ENCODE results near the gene GSTA1. TPM values are rescaled to one million over a fixed set of nuclear protein-coding genes. Genes with fewer than 3 reads are reported as not detected.
"Not testable (repeated sequence)": the region's sequence is repeated elsewhere in the genome, so short reads cannot be mapped to it uniquely, and the experiment has no call there.

The GSTA1 gene
- polyA plus RNA-seq, 3 donors: not detected

DNA sequence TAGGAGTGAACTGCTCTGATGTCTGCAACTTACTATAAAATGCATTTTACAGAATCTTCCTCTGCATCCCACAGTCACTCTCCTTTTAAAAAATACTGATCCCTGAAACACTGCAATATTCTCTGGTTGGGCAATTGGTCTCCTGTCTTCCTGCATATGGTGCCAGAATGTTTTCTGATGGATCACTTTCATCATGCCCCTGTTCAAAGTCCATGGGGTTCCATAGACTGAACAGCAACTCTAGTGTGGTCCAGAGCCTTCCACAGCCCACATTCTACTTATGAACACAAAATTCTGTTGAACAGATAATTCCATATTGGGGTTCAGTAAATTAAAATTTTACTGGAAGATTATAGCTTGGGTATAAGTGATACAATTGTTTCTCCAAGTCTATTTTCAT is 51.3 kb downstream of the GSTA1 start:
- Histone ChIP-seq H3K4me3 (replicated peaks in 1 of 3; ENCODE audit: low read depth in 2 of 3, low read length in 3 of 3) (no peak overlapping the region), H3K4me2 (replicated peaks; ENCODE audit: extremely low read depth, low read length, poor library complexity, severe bottlenecking) (no peak overlapping the region), H3K4me1 (ENCODE audit: control insufficient read depth in 1 of 2, insufficient read depth in 2 of 2, low read length in 2 of 2) (no peaks in the 10 kb centered on the region), H3K36me3 (replicated peaks in 1 of 2; ENCODE audit: control insufficient read depth in 1 of 2, insufficient read depth in 2 of 2, low read length in 2 of 2) (no peaks in the 10 kb centered on the region), H4K20me1 (ENCODE audit: insufficient read depth, low read length) (no peaks in the 10 kb centered on the region), H3K9ac (ENCODE audit: insufficient read depth, low read length, poor library complexity, severe bottlenecking) (no peak overlapping the region), H3K27ac (ENCODE audit: low read depth in 1 of 2, low read length in 2 of 2) (no peak overlapping the region), H2AFZ (ENCODE audit: insufficient read depth, low read depth, low read length, poor library complexity, severe bottlenecking) (no peak overlapping the region), H3K79me2 (ENCODE audit: insufficient read depth, low read length) (no peaks in the 10 kb centered on the region), H3K9me3 (replicated peaks in 1 of 2; ENCODE audit: control insufficient read depth in 1 of 2, insufficient read depth in 1 of 2, low read length in 2 of 2) (peaks cover 0 to 8% of the 10 kb centered on the region in 2 donors), H3K27me3 (ENCODE audit: control insufficient read depth in 2 of 2, insufficient read depth in 2 of 2, low read length in 2 of 2) (no peaks in the 10 kb centered on the region)
- Mint-ChIP-seq H3K9me3 (peaks cover 3 to 12% (median 9%) of the 10 kb centered on the region in 7 donors), H3K4me3 (no peak overlapping the region), H3K27ac (no peak overlapping the region), H3K36me3 (no peaks in the 10 kb centered on the region), H3K4me1 (no peaks in the 10 kb centered on the region), H3K27me3 (ENCODE audit: low read depth in 3 of 3) (peaks cover 2 to 7% (median 5%) of the 10 kb centered on the region in 3 donors)
- no peak for DNase-seq
- TF ChIP-seq, protein P1, sequence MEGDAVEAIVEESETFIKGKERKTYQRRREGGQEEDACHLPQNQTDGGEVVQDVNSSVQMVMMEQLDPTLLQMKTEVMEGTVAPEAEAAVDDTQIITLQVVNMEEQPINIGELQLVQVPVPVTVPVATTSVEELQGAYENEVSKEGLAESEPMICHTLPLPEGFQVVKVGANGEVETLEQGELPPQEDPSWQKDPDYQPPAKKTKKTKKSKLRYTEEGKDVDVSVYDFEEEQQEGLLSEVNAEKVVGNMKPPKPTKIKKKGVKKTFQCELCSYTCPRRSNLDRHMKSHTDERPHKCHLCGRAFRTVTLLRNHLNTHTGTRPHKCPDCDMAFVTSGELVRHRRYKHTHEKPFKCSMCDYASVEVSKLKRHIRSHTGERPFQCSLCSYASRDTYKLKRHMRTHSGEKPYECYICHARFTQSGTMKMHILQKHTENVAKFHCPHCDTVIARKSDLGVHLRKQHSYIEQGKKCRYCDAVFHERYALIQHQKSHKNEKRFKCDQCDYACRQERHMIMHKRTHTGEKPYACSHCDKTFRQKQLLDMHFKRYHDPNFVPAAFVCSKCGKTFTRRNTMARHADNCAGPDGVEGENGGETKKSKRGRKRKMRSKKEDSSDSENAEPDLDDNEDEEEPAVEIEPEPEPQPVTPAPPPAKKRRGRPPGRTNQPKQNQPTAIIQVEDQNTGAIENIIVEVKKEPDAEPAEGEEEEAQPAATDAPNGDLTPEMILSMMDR (IDR thresholded peaks at IDR 0.05): no peak
- intact Hi-C loops (cut with micrococcal nuclease): no loop called here

DNA sequence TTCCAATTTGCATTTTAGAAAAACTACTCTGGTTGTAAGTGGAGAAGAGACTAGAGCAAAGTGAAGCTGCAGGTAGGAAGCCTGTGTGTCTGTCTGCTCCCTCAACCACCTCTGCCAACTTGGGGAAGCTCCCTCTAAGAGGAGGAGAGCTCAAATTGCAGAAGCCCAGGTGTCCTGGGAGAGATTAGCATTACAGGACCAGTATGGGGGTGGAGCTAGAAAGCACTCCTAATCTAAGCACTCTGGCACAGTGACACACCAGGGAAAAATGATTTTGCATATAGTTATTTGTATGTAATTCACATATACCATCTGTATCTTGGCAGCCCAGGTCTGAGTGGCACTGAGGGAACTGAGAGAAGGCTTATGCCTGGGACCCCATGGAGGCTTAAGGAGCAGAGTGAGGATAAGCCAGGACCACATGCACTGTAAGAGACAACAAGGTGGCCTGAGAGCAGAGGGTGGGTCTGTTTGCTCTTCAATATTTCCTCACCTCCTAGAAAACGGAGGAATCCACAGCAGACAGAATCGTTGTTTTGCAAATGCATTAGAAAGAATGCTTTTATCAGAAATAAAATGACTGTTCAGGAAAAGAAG is 54.0 kb downstream of the GSTA1 start:
- TF ChIP-seq, protein P1 (IDR thresholded peaks at IDR 0.05): no peak
- H3K27me3 Mint-ChIP-seq (ENCODE audit: low read depth in 3 of 3): peaks cover 2 to 5% (median 4%) of the 10 kb centered on the region in 3 donors
- H3K4me3 ChIP-seq (replicated peaks in 1 of 3; ENCODE audit: low read depth in 2 of 3, low read length in 3 of 3): no peak overlapping the region
- WGBS (ENCODE audit: insufficient coverage): no CpG with 5 or more reads among the region's 2 CpGs
- H3K27ac Mint-ChIP-seq: no peak overlapping the region
- peaks cover 0 to 8% of the 10 kb centered on the region in 2 donors for H3K9me3 ChIP-seq (replicated peaks in 1 of 2; ENCODE audit: control insufficient read depth in 1 of 2, insufficient read depth in 1 of 2, low read length in 2 of 2)
- H2AFZ ChIP-seq (ENCODE audit: insufficient read depth, low read depth, low read length, poor library complexity, severe bottlenecking): no peak overlapping the region
- H3K36me3 Mint-ChIP-seq: no peaks in the 10 kb centered on the region
- no peak overlapping the region for H3K9ac ChIP-seq (ENCODE audit: insufficient read depth, low read length, poor library complexity, severe bottlenecking)
- H3K9me3 Mint-ChIP-seq: peaks cover 3 to 12% (median 9%) of the 10 kb centered on the region in 7 donors
- no peak overlapping the region for H3K4me2 ChIP-seq (replicated peaks; ENCODE audit: extremely low read depth, low read length, poor library complexity, severe bottlenecking)
- H3K79me2 ChIP-seq (ENCODE audit: insufficient read depth, low read length): no peaks in the 10 kb centered on the region
- intact Hi-C loops (cut with micrococcal nuclease): no loop called here
- no peaks in the 10 kb centered on the region for H3K27me3 ChIP-seq (ENCODE audit: control insufficient read depth in 2 of 2, insufficient read depth in 2 of 2, low read length in 2 of 2)
- H3K36me3 ChIP-seq (replicated peaks in 1 of 2; ENCODE audit: control insufficient read depth in 1 of 2, insufficient read depth in 2 of 2, low read length in 2 of 2): no peaks in the 10 kb centered on the region
- H4K20me1 ChIP-seq (ENCODE audit: insufficient read depth, low read length): no peaks in the 10 kb centered on the region
- no peak for DNase-seq
- H3K4me1 ChIP-seq (ENCODE audit: control insufficient read depth in 1 of 2, insufficient read depth in 2 of 2, low read length in 2 of 2): no peaks in the 10 kb centered on the region
- H3K27ac ChIP-seq (ENCODE audit: low read depth in 1 of 2, low read length in 2 of 2): no peak overlapping the region
- H3K4me1 Mint-ChIP-seq: no peaks in the 10 kb centered on the region
- H3K4me3 Mint-ChIP-seq: no peak overlapping the region

DNA sequence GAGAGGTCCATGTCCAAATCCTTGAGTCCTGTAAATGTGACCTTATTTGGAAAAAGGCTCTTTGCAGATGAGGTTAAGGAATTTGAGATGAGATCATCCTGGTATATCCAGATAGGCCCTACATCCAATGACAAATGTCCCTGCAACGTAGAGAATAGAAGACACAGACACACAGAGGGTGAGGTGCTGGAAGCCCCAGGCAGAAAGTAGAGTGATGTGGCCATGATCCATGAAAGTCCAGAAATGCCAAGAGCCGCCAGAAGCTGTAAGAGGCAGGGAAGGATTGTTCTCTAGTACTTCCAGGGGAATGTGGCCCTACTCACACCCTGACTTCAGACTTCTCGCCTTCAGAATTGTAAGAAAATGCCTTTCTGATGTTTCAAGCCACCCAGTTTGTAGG is 56.3 kb downstream of the GSTA1 start:
- H3K4me3 Mint-ChIP-seq; H3K27ac Mint-ChIP-seq; H4K20me1 ChIP-seq (ENCODE audit: insufficient read depth, low read length); H3K4me2 ChIP-seq (replicated peaks; ENCODE audit: extremely low read depth, low read length, poor library complexity, severe bottlenecking); intact Hi-C loops (cut with micrococcal nuclease); H3K36me3 Mint-ChIP-seq; H3K79me2 ChIP-seq (ENCODE audit: insufficient read depth, low read length); H3K36me3 ChIP-seq (replicated peaks in 1 of 2; ENCODE audit: control insufficient read depth in 1 of 2, insufficient read depth in 2 of 2, low read length in 2 of 2); H3K27me3 ChIP-seq (ENCODE audit: control insufficient read depth in 2 of 2, insufficient read depth in 2 of 2, low read length in 2 of 2); H3K4me1 Mint-ChIP-seq; H3K9me3 ChIP-seq (replicated peaks in 1 of 2; ENCODE audit: control insufficient read depth in 1 of 2, insufficient read depth in 1 of 2, low read length in 2 of 2); H3K4me1 ChIP-seq (ENCODE audit: control insufficient read depth in 1 of 2, insufficient read depth in 2 of 2, low read length in 2 of 2); DNase-seq; H2AFZ ChIP-seq (ENCODE audit: insufficient read depth, low read depth, low read length, poor library complexity, severe bottlenecking); H3K27ac ChIP-seq (ENCODE audit: low read depth in 1 of 2, low read length in 2 of 2); H3K9ac ChIP-seq (ENCODE audit: insufficient read depth, low read length, poor library complexity, severe bottlenecking); H3K4me3 ChIP-seq (replicated peaks in 1 of 3; ENCODE audit: low read depth in 2 of 3, low read length in 3 of 3): not testable (repeated sequence)
- WGBS (ENCODE audit: insufficient coverage): no CpG with 5 or more reads among the region's 3 CpGs
- Mint-ChIP-seq H3K9me3 (peaks cover 3 to 18% (median 9%) of the 10 kb centered on the region in 7 donors), H3K27me3 (ENCODE audit: low read depth in 3 of 3) (peaks cover 2 to 12% (median 5%) of the 10 kb centered on the region in 3 donors)
